HG02642 (cell line): ENCODE results near the gene TAPT1.

Experiments used
- ATAC-seq: cut with Tn5 transposase; IDR thresholded peaks from one replicate; pipeline ENCODE4 v1.9.1; 2021; ENCODE audit warnings: mild to moderate bottlenecking; ENCODE audit not compliant: unreplicated experiment, poor library complexity

Gene TAPT1

GRCh38 chr4:16142598-16143310 lies 83.5 kb downstream of the TAPT1 start:
- no peak for ATAC-seq

- no peak for ATAC-seq
Measured at GRCh38 chr4:16140879-16141249, 85.4 kb downstream of the TAPT1 start.

GRCh38 chr4:16140231-16140878 lies 85.9 kb downstream of the TAPT1 start:
- ATAC-seq: no peak

GRCh38 chr4:16139066-16139945 lies 87.0 kb downstream of the TAPT1 start:
- ATAC-seq: no peak

GRCh38 chr4:16136827-16137226 lies 89.4 kb downstream of the TAPT1 start:
- ATAC-seq: no peak

- ATAC-seq: no peak
Measured at GRCh38 chr4:16136311-16136710, 90.0 kb downstream of the TAPT1 start.

- no peak for ATAC-seq
Measured at GRCh38 chr4:16133406-16133805, 92.9 kb downstream of the TAPT1 start.

GRCh38 chr4:16131293-16131692 lies 95.0 kb downstream of the TAPT1 start:
- ATAC-seq: no peak

- no peak for ATAC-seq
Measured at GRCh38 chr4:16129336-16129735, 96.9 kb downstream of the TAPT1 start.

- no peak for ATAC-seq
Measured at GRCh38 chr4:16126714-16127113, 99.6 kb downstream of the TAPT1 start.

GRCh38 chr4:16125571-16126445 lies 100.5 kb downstream of the TAPT1 start:
- no peak for ATAC-seq

GRCh38 chr4:16124232-16124631 lies 102.0 kb downstream of the TAPT1 start:
- no peak for ATAC-seq

- ATAC-seq: no peak
Measured at GRCh38 chr4:16123356-16124084, 102.8 kb downstream of the TAPT1 start.

- ATAC-seq: no peak
Measured at GRCh38 chr4:16122784-16123183, 103.5 kb downstream of the TAPT1 start.

GRCh38 chr4:16122308-16122711 lies 104.0 kb downstream of the TAPT1 start:
- no peak for ATAC-seq

- ATAC-seq: peak; percentile 49
Measured at GRCh38 chr4:16120720-16121119, 105.6 kb downstream of the TAPT1 start.

- no peak for ATAC-seq
Measured at GRCh38 chr4:16119981-16120380, 106.3 kb downstream of the TAPT1 start.

- ATAC-seq: no peak
Measured at GRCh38 chr4:16118090-16118489, 108.2 kb downstream of the TAPT1 start.

GRCh38 chr4:16117164-16117563 lies 109.1 kb downstream of the TAPT1 start:
- ATAC-seq: no peak
